NCI-H748 (cell line): ENCODE measurements around the gene HOXC5.

ENCODE experiments used
- DNase-seq: peaks from one replicate; lab custom pipeline; 2025; ENCODE audit not compliant: unreplicated experiment; lab: John Stamatoyannopoulos, UW

HOXC5 gene

DNA sequence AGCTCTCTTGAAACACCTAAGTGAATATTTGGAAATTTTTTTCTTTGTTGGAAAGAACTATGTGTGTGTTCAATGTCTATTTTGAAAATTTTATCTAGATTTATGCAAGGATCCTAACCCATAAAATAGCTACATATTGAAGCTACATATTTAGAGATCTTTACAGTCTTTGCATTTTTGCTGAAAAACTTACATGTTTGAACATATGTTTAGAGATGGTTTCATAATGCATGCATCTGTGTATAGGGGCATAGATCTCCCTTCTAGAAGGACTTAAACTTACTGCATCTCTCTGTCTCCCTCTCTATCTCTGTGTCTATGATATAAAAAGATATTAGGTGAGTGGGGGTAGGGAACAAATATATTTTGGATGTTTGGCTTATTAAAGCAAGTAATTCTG is 12.6 kb downstream of the HOXC5 start:
- no peak for DNase-seq

DNA sequence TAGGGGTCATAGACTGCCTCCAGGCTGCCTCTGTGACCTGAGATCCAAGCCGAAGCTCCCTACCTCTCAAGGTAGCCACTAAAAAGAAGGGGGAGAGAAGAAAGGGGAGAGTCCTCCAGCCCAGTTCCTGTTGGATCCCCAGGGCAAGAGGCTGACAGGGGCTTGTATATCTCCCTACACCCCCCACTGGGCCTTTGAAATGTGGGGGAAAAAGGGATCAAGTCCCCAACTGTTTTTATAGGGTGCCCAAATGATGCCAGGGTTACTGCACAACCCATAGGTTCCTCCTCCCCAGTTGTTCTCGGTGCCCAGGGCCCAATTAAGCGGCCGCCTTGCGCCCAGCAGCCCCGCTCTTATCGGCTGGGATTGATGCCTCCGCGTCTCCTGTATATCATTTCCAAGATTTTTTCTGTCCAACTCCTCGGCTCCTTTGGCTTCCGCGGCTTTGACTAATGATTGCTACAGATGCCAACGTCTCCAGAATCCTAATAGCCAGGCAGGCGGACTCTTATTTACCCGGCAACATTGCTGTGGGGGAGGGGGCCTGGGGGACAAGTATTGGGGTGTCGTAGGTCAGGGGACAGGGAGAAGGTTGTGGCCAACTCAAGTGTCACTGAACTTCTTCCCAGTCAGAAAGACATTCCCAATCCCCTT is 13.1 kb downstream of the HOXC5 start:
- DNase-seq = no peak

DNA sequence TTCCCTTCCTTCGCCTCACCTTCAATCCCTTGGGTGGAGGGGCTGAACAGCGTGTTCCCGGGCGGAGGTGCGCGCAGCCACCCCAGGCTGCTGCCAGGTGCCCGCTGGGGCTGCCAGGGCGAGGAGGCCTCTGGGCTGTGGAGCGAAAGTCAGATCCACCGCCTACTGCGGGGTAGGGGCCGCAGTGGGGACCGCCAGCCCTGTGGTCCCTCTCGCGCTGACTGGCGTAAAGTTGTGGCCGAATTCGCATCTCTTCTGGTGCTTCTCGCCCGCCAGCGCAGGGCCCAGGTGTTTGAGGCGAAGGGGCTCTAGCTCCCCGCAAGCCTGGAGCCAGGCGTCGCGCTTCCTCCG is 13.9 kb downstream of the HOXC5 start:
- no peak for DNase-seq

DNA sequence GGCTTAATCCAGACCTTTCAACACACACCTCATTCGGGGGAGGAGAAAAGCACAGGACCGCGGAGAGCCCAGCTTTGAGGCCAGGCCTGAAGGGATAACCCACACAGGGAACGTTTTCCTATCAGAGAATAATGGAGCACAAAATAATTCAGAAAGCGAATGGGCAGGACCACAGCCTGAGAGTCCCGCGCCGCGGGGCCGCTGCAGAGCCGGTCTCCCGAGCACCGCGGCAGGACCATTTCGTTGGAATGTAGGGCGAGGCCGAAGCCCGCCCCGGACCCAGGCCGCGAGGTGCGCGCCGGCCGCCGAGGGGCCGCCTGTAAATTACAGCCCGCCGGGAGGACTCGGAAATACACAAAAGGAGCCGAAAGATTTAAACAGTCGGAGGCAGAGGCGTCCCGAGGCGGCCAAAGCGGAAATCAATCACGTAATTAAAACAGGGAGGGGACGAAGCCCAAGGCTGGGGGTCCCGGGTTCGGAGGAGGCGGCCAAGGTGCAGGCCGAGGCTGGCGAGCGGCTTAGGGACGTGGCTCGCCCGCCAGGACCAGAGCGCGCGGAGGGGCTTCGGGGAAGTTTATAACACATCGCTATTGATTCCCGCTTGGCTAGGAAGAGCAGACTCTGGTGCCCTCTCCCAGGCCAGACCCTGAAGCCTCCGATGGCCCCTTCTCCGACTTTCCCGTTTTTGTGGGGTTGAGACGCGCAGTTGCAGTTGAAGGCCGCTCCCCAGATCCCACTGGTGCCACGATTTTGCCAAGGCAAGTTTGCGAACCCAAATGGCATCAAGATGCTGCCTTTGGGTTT is 14.5 kb downstream of the HOXC5 start:
- peak; percentile 13 for DNase-seq

DNA sequence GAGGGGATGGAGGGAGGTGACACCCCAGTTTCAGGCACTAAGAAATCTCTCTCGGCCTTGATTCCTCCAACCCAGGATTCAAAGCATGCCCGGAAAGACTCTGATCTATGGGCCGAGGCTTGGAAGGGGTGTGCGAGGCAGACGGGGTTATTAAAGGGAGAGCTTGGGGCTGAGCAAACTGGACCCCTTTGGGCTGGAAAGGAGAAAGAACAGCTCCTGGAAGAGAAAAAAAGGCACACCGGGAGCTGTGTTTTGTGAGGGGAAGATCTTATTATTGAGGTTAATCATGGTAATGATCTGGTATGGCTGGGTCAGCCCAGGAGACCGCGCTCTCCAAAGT is 15.1 kb downstream of the HOXC5 start:
- no peak for DNase-seq

DNA sequence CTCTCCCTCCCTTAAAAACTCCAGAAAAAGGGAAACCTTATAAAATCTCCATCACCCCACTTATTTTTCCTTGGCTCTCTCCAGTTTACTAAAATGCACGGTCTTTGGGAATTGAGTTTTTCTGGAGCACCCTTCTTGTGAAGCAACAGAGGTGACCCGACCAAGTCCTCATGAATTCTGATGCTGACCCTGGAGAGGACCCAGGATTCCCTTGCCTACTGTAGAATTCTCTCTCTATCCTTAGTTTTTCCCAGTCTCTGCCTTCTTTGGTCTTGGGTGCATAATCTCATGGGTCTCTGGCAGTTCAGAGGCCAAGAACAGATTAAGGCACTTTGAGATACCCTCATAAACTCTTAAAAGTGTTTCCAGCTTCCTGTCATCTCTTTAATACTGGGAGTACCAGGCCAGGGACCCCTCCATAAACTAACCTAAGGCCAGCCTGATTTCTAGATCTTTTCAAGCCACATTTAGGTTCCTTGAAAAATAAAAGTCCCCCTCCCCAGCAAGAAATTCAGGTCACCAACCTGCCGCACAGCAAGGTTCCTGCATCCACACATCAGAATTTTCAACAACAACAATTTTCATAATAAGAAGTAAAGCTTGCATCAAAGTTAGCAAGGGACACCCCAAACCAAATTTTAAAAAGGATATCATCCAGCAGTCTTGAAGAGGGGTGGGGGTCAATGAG is 15.7 kb downstream of the HOXC5 start:
- DNase-seq = no peak

DNA sequence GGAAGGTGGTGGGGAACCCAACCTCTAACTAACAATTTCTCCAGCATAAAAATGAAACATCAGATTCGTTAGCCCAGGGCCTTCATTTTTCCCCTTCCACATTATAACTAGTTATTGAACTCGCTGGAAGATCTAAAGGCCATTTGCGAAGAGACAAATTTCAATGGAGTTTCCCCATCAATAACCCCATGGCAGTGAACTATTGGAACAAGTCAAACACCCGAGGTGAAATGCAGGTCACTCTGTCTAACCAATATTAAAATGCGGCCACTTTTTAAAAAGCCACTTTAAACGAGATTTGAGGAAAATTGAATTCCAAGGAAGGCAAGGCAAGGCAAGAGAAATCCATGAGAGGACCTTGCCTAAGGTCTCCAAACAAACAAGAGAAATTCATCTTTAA is 16.3 kb downstream of the HOXC5 start:
- no peak for DNase-seq

DNA sequence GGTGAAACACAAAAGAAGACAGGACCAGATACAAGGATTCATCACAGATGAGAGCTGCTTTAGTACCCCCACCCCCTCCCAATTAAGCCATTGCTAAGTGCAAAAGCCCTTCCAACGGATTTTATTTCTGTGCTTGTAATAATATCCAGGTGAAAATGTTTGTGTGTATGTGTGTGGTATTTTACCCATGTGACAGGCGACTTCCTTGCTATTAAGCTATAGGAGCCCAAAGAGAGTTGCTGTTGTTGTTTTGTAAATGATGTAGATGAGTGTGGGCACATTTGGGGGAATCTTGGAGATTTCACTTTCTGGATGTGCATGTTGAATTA is 17.6 kb downstream of the HOXC5 start:
- no peak for DNase-seq

DNA sequence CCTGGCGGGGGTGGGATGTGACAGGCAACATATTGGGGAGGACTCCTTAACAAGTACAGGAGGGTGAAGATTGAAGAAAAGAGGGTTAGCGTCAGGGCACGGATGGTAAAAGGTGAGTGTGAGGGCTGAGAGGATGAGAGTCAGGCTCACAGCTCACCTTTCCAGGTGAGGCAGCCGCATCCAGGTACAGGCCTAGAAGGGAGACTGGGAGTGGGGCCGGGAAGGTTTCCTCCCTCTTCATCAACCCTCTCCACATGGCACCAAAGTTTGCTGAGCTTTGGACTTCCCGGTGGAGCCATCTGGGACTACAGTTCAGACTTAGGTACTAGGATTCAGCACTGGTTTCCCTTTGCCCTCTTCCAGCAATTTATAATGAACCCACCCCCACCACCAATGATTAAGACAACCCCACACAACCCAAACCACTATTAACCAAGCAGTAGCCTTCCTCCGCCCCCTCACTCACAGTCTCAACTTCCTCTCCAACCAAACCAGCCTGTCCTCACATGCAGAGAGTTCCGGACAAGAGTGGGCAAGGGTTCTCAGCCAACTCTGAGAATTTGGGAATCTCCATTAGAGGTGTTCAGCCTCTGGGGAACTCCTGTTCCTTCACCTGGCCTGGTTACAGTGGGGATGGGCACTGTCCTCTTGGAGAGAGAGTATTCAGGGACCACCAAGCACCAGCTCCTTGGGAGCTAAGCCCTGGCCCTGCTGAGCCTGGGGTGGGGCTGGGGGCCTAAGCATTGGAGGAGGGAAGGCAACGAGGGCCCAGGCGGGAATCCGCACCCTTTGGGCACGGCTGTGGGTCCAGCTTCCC is 18.4 kb downstream of the HOXC5 start:
- no peak for DNase-seq

DNA sequence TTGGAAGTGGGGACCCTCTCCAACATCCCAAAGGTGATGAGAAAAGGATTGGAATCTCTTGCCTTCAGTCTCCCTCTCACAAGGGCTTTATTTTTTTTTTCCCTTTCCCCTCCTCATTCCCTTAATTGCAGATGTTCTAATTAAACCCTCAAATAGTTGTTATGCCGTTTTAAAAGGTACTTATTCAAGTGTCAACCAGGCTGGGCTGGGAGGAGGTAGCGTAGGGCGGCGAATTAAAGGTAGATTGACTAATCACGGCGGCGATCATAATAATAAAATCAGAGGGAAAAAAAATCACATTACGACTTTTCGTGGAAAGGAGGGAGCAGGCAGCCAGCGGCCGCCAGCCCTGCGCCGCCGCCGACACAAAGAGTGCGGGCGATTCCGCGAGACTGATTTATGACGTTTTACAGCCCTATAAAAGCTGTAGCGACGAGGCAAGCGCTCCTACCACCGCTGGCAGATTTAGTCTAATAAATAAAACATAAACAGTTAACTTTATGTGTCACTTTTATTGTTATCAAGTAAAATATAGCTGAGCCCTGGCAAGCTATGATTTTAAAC is 19.1 kb downstream of the HOXC5 start:
- peak; percentile 20 for DNase-seq

DNA sequence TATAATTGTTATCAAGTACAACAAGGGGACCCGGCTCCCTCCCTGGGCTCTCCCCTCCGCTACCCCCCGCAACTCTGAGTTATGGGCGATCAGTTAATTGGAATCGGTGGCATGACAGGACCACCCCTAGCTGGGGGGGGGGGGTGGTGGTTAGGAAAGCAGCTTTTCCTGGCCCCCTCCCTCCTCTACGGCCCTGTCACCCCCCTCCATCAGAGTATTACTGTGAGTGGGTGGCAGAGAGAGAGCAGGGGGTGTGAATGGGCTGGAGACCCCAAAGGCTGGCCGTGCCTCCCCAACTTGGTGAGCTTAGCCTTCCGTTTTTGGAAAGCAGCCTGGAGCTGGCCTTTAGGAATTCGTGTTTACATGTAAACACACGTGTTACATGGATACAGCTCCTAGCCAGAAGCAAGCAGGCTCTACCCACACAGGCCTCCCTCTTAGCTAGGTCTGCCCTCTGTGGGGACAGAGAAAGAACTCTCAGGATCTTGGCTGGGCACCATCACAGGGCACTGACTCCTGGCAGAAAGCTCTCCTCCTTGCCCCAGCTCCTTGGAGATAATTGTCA is 19.7 kb downstream of the HOXC5 start:
- no peak for DNase-seq

DNA sequence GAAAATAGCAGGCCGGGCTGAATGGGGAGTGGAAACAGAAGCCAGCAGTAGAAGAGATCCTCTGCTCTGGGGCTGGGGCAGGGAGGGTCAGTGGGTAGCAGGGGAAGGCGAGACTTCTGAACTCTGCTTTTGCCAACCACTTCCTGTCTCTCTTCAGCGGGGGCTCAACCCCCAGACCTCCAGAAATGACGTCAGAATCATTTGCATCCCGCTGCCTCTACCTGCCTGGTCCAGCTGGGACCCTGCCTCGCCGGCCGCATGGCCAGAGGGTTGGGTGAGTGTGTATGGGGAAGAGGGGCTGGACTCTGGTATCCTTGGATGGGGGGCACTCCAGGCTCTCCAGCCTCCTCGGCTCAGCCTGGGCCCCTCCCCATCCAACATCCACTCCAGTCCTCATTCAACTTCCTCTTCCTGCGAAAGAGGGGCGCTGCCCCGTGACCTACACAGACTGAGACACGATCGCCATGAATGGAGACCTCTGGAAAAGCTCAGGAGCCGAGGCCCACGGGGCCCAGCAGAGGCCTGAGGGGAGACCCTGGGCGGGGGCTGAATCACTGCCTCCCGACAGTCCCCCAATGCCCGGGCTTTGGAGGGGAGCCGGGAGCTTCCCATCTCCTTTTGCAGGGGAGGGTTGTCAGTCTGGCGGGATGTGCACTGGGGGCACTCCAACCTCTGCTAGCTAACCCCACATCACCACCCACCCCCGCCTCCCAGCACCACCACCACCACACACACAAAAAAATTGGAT is 20.3 kb downstream of the HOXC5 start:
- DNase-seq = peak; percentile 32

DNA sequence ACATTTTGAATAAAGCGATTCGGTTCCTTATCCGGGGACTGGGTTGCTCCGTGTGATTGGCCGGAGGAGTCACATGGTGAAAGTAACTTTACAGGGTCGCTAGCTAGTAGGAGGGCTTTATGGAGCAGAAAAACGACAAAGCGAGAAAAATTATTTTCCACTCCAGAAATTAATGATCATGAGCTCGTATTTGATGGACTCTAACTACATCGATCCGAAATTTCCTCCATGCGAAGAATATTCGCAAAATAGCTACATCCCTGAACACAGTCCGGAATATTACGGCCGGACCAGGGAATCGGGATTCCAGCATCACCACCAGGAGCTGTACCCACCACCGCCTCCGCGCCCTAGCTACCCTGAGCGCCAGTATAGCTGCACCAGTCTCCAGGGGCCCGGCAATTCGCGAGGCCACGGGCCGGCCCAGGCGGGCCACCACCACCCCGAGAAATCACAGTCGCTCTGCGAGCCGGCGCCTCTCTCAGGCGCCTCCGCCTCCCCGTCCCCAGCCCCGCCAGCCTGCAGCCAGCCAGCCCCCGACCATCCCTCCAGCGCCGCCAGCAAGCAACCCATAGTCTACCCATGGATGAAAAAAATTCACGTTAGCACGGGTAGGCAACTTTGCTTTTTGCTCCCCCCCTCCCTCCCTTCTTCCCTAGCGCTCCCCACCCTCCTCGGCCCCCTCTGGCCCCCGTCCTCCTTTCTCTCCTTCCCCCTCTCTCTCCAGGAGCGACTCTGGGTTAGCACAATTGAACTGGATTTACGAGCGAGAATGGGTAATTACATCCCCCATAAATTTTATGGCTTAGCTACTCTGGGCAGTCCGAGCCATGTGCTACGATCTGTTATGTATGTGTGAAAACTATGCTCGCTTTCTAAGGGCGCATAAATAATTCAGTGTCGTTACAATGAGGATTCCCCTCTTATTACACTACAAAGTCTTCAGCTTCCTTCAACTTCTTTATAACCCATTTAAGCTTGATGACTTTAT is 21.2 kb downstream of the HOXC5 start, which contains the start of gene HOXC4:
HOXC4 (plus strand) TSS at position 85 of the 991 bp plus-strand sequence; CDS start at position 173, 88 bp downstream.
- peak; percentile 70 for DNase-seq

DNA sequence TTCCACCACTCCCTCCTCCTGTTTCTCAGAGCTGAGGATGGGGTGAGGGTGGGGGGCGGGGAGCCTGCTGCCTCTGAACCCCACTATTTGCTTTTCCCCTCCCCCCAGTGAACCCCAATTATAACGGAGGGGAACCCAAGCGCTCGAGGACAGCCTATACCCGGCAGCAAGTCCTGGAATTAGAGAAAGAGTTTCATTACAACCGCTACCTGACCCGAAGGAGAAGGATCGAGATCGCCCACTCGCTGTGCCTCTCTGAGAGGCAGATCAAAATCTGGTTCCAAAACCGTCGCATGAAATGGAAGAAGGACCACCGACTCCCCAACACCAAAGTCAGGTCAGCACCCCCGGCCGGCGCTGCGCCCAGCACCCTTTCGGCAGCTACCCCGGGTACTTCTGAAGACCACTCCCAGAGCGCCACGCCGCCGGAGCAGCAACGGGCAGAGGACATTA is 21.9 kb downstream of the HOXC5 start:
- no peak for DNase-seq

DNA sequence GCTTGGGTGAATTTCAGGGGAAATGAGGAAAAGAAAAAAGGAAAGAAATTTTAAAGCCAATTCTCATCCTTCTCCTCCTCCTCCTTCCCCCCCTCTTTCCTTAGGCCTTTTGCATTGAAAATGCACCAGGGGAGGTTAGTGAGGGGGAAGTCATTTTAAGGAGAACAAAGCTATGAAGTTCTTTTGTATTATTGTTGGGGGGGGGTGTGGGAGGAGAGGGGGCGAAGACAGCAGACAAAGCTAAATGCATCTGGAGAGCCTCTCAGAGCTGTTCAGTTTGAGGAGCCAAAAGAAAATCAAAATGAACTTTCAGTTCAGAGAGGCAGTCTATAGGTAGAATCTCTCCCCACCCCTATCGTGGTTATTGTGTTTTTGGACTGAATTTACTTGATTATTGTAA is 22.7 kb downstream of the HOXC5 start:
- DNase-seq = no peak

DNA sequence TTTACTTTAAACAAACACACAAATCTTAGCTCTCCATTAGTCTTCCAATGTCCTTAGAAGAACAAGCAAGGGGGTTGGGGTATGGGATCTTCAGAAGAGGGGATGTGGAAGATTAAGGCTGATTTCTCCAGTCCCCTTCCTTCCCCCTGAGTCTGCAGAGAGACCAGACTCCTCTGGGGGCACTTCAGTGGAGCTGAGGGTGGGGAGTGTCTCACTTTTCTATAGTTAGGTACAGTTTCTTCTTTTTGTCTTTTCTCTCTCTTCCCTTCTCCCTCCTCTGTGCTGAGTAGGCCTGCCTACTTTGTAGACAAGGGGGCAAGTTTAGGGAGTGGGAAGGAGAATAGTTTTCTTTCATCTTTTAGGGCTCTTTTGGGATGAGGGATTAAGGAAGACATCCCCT is 23.3 kb downstream of the HOXC5 start:
- no peak for DNase-seq

DNA sequence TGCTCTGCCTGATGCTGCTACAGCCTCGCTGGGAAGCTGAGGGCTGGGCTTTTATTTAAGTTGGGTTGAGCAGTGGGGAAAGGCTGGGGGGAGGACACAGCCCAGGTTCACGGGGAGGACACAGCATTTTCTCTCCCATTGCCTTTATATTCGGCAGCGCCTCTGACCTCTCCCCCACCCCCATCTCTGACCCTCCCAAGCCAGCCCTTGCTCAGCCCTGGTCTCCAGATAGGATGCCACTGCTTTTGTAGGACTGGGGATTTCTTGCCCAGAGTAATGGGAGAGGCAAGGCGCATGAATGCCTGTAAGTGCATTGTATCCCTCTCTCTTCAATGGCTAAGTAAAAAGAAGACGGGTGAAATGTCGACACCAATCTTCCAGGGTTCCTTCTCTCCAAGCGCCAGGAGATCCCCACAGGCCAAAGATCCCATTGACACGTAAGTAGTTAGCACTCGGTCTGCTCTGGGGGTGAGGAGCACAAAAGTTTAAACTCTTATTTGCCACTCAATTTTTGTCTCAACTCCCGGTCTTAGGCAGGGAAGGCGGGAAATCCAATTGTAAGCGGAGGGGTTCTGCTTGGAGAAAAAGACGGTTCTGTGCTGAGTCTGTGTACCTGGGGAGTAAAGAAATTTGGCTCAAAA is 25.4 kb downstream of the HOXC5 start:
- no peak for DNase-seq

DNA sequence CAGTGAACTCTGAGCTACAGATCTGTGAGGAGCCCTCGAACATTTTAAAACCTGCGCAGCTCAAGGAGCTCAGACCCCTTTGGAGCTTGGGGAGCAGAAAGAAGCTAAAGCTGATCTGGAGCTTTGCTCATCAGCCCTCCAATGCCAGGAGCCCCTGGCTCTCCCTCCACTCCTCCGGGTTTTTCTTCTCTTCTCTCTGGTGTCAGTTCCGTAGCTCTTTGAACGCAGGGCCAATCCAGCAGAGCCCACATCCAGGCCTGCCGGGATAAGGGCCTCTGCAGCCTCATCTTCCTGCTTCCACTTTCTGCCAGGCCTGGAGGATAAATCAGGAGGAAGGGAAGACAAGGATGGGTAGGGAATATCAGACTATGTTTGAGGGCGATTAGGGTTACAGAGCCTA is 26.8 kb downstream of the HOXC5 start:
- DNase-seq = no peak
